ENCODE data around the gene BHLHE40.

BHLHE40 gene

DNA sequence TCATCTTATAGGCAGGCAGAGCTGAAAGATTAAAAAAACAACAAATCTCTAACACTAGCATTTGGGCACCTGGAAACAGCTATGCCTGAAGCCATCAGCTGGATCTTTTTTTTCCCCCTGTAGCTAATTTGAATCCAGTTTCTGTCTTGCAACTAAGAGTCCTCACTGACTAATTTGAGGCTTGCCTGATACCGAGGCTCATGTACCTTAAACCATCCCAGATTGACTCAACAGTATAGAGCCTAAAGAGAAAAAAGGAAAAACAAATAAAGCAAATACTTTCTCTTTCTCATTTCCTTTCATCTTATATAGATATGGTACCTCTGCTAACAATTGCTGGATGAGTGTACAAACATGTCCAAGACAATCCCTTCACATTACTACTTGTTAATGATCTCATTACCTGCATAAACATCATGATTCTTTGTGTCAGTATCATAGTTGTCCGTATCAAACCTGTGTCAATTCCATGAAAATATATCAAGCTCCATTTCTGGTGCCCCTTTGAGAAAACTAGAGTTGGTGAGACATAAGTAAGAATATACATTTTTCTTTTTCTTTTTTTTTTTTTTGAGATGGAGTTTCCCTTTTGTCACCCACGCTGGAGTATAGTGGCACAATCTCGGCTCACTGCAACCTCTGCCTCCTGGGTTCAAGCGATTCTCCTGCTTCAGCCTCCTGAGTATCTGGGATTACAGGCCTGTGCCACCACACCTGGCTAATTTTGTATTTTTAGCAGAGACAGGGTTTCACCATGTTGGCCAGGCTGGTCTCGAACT, 43.1 kb downstream of the BHLHE40 start:
- no peak for DNase-seq

DNA sequence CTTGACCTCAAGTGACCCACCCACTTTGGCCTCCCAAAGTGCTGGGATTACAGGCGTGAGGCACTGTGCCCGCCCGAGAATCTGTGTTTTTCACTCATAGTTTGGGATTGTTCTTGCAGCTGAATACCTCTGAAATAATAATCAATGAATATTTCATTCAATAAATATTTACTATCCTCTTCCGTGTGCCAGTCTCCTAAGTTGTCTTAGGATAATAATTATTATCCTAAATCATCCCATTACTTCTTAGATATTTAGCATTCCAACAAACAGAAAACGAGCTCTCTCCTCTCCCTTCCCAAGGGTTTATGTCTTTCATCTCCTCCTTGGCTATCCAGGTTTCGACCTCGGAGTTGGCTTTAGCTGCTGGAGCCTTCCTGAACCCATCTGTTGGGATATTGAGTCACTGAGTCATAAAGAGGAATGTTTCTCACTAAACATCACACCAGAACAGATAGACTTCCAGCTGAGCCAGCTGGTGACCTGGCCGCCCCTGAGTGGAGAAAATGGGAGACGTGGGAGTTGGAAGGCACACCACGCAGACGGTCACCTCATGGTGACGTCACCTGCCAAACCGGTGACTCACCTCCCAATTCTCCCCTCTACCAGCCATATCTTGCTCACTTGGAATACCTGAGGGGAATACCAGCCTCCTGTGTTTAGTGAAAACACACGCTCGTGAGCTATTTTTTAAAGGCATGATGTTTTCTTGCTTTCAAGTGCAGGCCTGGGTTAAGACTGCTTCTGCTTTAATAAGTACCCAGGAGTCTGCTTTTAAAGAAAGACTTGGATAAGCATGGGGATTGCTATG, 43.9 kb downstream of the BHLHE40 start:
- DNase-seq: no peak

DNA sequence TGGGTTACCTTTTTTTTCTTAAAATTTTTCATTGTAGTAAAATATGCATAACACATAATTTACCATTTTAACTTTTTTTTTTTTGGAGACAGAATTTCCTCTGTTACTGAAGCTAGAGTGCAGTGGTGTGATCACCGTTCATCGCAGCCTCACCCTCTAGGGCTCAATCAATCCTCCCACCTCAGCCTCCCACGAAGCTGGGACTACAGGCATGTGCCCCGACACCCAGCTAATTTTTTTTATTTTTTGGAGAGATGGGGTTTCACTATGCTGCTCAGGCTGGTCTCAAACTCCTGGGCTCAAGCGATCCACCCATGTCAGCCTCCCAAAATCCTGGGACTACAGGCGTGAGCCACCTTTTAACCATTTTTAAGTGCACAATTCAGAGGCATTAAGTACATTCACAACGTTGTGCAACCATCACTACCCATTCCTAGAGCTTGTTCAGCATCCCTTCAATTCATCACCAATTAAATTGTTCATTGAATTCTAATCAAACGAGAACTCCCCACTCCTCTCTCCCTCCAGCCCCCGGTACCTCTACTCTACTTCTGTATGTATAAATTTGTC, 44.6 kb downstream of the BHLHE40 start:
- no peak for DNase-seq

DNA sequence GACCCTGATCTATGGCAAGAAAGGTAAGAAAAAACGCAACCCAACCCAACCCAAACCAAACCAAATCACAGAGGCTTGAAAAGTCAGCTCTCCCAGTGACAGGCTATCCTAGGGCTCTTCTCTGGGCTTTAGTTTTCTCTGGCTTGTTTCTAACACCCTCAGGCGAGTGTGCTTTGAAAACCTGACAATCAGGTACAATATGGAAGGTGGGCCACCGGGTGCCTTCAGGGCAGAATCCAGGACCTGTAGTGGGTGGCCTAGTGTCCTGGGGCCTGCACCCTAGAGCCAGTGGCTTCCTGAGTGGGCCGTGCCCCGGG, 46.8 kb downstream of the BHLHE40 start:
- no peak for DNase-seq

DNA sequence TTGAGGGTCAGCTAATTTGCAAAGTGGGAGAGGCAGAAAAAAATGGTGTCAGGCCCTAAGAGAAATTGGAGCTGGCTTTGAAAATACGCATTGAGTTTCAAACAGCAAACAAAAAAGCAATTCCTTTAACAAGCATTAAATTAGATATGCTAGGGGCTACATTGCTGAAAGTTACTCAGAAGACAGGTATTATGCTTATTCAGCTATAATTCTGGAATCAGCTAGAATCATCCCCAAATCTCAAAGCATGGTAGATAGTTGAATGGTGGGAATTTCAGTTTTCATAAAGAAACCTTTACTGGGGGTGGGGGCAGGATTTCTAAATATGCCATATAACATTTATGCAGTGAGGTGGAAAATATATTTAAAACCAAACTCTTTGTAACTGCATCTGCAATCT, 50.5 kb downstream of the BHLHE40 start:
- DNase-seq: no peak

DNA sequence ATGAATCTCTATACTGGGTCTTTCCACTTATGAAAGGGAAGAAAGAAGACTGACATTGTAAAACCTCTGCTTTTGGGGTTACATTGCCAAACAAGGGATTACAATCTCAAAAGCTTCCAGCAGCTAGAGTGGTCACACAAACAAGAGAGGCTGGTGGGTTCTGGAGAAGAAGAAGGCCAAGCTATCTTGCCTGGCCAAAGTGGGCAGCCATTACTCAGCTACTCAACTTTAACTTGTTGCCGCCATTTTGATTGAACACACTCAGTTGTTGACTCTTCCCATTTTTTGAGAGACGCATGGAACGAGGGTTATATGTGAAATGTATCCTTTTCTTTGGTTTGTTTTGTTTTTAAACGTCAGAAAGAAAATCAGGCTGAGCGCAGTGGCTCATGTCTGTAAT, 50.9 kb downstream of the BHLHE40 start:
- no peak for DNase-seq

DNA sequence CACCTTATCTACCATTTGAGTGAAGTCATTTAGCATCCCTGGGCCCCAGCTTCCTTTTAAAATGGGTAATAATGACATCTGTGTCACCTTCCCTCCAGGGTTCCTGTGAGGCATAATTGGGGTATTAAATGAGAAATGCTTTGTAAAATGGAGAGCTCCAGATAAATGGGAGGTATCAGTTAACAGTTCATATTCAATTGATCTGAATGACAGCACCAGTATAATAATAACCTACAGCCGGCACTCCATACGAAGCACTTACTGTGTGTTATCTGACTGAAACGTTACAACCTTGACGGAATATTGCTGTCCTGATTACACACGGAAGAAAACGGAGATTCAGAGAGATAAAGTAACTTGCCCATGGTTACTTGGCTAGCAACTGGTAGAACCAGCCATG, 53.6 kb downstream of the BHLHE40 start:
- DNase-seq: no peak
